GM23338 (cell line): Measurements from ENCODE around the gene RXFP3. TPM values are rescaled to one million over a fixed set of nuclear protein-coding genes. Genes with fewer than 3 reads are reported as not detected.

Source experiments
- ETS1 ChIP-seq: IDR thresholded peaks from 2 replicates; pipeline ENCODE4 v1.6.1; 2016; ENCODE audit warnings: antibody characterized with exemption
- STAT1 ChIP-seq: IDR thresholded peaks from one replicate; pipeline ENCODE4 v1.6.1; 2016; ENCODE audit warnings: antibody characterized with exemption; ENCODE audit not compliant: unreplicated experiment
- ZNF114 ChIP-seq: fragments of 250-450 bp; sonication (Bioruptor Pico); IDR thresholded peaks from 2 replicates; pipeline ENCODE4 v1.5.0; 2020; ENCODE audit warnings: mild to moderate bottlenecking, moderate library complexity
- polyA plus RNA-seq: library from polyadenylated mRNA; unstranded; fragments of >200 nt; fragmentation: Nextera tagmentation; extraction: Ambion mirVana; gene quantifications from 2 replicates; pipeline ENCODE4 v1.2.1, GENCODE V29; 2016
- total RNA-seq: library from RNA; depleted of rRNA; stranded (reverse); fragments of >200 nt; shearing (Covaris generic); gene quantifications from 2 replicates; pipeline ENCODE4 v1.2.3, GENCODE V29; 2014
- TF ChIP-seq, protein P1 (sequence below): fragments of 250-450 bp; sonication (Bioruptor Pico); IDR thresholded peaks from 2 replicates; pipeline ENCODE4 v1.5.0; 2020; ENCODE audit warnings: mild to moderate bottlenecking, moderate library complexity
- TF ChIP-seq, protein P2 (sequence below): IDR thresholded peaks from one replicate; pipeline ENCODE4 v1.6.1; 2018; ENCODE audit warnings: antibody characterized with exemption; ENCODE audit not compliant: unreplicated experiment

The RXFP3 gene
- total and polyA plus RNA-seq, 2 experiments from 2014 or later, result not detected

- TF ChIP-seq, protein P1, sequence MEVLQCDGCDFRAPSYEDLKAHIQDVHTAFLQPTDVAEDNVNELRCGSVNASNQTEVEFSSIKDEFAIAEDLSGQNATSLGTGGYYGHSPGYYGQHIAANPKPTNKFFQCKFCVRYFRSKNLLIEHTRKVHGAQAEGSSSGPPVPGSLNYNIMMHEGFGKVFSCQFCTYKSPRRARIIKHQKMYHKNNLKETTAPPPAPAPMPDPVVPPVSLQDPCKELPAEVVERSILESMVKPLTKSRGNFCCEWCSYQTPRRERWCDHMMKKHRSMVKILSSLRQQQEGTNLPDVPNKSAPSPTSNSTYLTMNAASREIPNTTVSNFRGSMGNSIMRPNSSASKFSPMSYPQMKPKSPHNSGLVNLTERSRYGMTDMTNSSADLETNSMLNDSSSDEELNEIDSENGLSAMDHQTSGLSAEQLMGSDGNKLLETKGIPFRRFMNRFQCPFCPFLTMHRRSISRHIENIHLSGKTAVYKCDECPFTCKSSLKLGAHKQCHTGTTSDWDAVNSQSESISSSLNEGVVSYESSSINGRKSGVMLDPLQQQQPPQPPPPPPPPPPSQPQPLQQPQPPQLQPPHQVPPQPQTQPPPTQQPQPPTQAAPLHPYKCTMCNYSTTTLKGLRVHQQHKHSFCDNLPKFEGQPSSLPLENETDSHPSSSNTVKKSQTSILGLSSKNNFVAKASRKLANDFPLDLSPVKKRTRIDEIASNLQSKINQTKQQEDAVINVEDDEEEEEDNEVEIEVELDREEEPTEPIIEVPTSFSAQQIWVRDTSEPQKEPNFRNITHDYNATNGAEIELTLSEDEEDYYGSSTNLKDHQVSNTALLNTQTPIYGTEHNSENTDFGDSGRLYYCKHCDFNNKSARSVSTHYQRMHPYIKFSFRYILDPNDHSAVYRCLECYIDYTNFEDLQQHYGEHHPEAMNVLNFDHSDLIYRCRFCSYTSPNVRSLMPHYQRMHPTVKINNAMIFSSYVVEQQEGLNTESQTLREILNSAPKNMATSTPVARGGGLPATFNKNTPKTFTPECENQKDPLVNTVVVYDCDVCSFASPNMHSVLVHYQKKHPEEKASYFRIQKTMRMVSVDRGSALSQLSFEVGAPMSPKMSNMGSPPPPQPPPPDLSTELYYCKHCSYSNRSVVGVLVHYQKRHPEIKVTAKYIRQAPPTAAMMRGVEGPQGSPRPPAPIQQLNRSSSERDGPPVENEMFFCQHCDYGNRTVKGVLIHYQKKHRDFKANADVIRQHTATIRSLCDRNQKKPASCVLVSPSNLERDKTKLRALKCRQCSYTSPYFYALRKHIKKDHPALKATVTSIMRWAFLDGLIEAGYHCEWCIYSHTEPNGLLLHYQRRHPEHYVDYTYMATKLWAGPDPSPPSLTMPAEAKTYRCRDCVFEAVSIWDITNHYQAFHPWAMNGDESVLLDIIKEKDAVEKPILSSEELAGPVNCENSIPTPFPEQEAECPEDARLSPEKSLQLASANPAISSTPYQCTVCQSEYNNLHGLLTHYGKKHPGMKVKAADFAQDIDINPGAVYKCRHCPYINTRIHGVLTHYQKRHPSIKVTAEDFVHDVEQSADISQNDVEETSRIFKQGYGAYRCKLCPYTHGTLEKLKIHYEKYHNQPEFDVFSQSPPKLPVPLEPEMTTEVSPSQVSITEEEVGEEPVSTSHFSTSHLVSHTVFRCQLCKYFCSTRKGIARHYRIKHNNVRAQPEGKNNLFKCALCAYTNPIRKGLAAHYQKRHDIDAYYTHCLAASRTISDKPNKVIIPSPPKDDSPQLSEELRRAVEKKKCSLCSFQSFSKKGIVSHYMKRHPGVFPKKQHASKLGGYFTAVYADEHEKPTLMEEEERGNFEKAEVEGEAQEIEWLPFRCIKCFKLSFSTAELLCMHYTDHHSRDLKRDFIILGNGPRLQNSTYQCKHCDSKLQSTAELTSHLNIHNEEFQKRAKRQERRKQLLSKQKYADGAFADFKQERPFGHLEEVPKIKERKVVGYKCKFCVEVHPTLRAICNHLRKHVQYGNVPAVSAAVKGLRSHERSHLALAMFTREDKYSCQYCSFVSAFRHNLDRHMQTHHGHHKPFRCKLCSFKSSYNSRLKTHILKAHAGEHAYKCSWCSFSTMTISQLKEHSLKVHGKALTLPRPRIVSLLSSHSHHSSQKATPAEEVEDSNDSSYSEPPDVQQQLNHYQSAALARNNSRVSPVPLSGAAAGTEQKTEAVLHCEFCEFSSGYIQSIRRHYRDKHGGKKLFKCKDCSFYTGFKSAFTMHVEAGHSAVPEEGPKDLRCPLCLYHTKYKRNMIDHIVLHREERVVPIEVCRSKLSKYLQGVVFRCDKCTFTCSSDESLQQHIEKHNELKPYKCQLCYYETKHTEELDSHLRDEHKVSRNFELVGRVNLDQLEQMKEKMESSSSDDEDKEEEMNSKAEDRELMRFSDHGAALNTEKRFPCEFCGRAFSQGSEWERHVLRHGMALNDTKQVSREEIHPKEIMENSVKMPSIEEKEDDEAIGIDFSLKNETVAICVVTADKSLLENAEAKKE (CRISPR knock-in tag), result no peak
- TF ChIP-seq ETS1 (no peak), STAT1 (no peak), ZNF114 (CRISPR knock-in tag) (no peak)
- TF ChIP-seq, protein P2, sequence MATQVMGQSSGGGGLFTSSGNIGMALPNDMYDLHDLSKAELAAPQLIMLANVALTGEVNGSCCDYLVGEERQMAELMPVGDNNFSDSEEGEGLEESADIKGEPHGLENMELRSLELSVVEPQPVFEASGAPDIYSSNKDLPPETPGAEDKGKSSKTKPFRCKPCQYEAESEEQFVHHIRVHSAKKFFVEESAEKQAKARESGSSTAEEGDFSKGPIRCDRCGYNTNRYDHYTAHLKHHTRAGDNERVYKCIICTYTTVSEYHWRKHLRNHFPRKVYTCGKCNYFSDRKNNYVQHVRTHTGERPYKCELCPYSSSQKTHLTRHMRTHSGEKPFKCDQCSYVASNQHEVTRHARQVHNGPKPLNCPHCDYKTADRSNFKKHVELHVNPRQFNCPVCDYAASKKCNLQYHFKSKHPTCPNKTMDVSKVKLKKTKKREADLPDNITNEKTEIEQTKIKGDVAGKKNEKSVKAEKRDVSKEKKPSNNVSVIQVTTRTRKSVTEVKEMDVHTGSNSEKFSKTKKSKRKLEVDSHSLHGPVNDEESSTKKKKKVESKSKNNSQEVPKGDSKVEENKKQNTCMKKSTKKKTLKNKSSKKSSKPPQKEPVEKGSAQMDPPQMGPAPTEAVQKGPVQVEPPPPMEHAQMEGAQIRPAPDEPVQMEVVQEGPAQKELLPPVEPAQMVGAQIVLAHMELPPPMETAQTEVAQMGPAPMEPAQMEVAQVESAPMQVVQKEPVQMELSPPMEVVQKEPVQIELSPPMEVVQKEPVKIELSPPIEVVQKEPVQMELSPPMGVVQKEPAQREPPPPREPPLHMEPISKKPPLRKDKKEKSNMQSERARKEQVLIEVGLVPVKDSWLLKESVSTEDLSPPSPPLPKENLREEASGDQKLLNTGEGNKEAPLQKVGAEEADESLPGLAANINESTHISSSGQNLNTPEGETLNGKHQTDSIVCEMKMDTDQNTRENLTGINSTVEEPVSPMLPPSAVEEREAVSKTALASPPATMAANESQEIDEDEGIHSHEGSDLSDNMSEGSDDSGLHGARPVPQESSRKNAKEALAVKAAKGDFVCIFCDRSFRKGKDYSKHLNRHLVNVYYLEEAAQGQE, result no peak
Measured at GRCh38 chr5:33887268-33887667, 48.9 kb upstream of the RXFP3 start (continued).
